IPS-18c (cell line): ENCODE data around the gene HS3ST2.
"Not testable (repeated sequence)": the region's sequence is repeated elsewhere in the genome, so short reads cannot be mapped to it uniquely, and the experiment has no call there.

Source experiments
- H3K4me3 ChIP-seq: 2 replicates; pipeline ENCODE4 v1.7.0; 2013; ENCODE audit warnings: low read depth, mild to moderate bottlenecking, low read length, moderate library complexity; ENCODE audit not compliant: insufficient read depth
- H3K9me3 ChIP-seq: one replicate; pipeline ENCODE4 v1.6.1; 2013; ENCODE audit warnings: mild to moderate bottlenecking, low read length, moderate library complexity; ENCODE audit not compliant: control insufficient read depth, insufficient read depth

HS3ST2 gene

DNA sequence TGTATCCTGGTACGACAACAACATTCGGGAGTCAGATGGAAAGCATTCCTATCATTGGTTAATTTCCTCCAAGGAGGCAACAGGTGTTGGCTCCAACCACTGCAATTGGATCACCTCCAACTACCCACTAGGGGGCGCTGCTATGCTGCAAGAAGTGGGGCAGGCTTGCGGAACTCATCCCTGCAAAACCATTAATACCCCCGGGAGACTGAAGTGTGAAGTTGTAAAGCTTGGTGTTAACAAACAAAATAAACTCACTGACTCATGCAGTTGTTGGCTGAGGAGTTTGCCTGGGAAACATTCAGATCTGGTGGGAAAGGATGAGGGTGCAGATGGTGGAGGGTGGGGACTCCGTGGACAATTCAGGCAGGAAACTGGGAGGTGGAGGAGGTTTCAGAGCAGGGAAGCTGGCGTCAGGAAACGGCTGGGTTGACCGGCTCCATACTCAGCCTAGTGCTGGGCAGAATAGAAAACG is 84.9 kb downstream of the HS3ST2 start:
- Histone ChIP-seq H3K4me3 (no peak overlapping the region), H3K9me3 (no peaks in the 10 kb centered on the region)

DNA sequence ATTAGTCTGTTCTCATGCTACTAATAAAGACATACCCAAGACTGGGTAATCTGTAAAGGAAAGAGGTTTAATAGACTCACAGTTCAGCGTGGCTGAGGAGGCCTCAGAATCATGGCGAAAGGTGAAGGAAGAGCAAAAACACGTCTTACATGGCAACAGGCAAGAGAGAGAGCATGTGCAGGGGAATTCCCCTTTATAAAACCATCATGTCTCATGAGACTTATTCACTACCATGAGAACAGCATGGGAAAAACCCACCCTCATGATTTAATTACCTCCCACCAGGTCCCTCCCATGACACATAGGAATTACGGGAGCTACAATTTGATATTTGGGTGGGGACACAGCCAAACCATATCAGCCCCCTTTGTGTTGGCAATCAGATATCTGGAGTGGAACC is 85.6 kb downstream of the HS3ST2 start:
- not testable (repeated sequence) for H3K4me3 ChIP-seq, H3K9me3 ChIP-seq

GRCh38 chr16:22900863-22901262 is 86.9 kb downstream of the HS3ST2 start:
- Histone ChIP-seq H3K4me3 (no peak overlapping the region), H3K9me3 (no peaks in the 10 kb centered on the region)

- Histone ChIP-seq H3K9me3 (no peaks in the 10 kb centered on the region), H3K4me3 (no peak overlapping the region)
Measured at GRCh38 chr16:22901563-22901962, 87.6 kb downstream of the HS3ST2 start.

DNA sequence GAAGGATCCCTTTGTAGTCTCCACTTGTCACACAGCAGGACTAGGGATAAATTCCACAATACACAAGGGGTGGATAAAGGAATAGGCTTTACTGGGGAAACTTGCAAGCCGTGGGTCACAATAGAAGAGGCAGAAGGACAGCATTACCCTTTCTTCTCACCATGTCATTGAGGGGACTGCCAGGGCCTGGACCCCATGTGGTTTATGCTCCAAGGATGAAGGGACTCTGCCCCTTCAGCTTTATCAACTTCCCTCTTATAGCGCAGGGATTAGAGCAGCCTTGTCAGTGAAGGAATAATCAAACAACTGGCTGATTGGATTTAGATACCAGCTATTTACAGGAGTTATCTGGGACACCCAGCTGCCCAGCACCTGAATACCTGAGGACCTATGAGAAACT is 89.8 kb downstream of the HS3ST2 start:
- Histone ChIP-seq H3K4me3 (no peak overlapping the region), H3K9me3 (no peaks in the 10 kb centered on the region)

GRCh38 chr16:22912654-22913053 is 98.7 kb downstream of the HS3ST2 start:
- Histone ChIP-seq H3K9me3 (no peaks in the 10 kb centered on the region), H3K4me3 (no peak overlapping the region)

DNA sequence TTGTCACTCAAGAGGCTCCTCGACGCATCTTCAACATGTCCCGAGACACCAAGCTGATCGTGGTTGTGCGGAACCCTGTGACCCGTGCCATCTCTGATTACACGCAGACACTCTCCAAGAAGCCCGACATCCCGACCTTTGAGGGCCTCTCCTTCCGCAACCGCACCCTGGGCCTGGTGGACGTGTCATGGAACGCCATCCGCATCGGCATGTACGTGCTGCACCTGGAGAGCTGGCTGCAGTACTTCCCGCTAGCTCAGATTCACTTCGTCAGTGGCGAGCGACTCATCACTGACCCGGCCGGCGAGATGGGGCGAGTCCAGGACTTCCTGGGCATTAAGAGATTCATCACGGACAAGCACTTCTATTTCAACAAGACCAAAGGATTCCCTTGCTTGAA is 101.0 kb downstream of the HS3ST2 start:
- H3K9me3 ChIP-seq, result no peaks in the 10 kb centered on the region
- no peak overlapping the region for H3K4me3 ChIP-seq

- H3K4me3 ChIP-seq, result no peak overlapping the region
- H3K9me3 ChIP-seq, result peaks cover 2% of the 10 kb centered on the region
Measured at GRCh38 chr16:22923491-22923890, 109.5 kb downstream of the HS3ST2 start.

DNA sequence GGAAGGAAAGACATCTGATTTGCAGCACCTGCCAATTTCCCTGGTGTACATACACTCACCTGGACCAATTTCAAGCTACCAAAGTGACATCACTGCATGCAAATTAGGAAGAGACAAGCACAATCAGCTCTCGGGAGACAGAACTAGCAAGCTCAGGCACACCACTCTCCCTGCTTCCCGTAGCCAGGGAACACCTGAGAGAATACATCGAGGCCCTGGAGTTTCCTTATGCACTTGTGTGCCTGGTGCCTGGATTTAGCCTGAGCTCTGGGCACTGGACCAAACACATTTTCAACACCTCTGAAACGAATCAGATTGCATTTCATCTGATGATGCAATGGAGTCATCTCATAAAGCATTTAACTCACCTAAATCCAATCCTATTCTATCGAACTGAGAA is 110.5 kb downstream of the HS3ST2 start:
- H3K9me3 ChIP-seq, result peaks cover 2% of the 10 kb centered on the region
- H3K4me3 ChIP-seq, result no peak overlapping the region

DNA sequence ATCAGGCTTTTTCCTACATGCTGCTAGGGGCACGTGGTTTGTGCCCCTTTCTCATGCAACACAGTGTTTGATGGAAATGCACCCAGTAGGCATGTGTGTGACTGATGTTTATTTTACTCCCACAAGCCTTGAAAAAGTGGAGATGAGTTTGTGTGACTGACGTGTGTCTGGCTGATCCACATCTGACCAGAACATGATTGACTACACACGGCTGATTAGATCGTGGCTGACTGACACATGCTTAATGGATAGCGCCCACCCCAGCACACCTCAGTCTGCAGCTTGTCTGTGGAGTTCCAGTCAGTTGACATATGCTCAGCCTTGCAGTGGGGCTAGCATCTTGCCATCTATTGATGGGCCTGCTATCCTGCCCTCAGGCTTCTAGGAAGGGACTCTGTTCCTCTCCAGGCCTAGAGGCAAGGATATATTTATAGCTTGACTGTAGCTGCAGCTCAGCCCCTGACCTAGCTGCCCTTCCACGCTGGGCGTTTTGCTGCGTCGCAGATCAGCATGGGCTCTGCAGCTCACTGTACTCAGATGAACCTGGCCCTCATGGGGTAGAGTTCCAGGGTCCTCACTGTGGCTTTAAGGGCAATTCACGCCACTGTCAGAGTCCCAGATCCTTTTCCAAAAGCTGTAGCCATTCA is 112.3 kb downstream of the HS3ST2 start:
- H3K9me3 ChIP-seq, result peaks cover 2% of the 10 kb centered on the region
- no peak overlapping the region for H3K4me3 ChIP-seq

DNA sequence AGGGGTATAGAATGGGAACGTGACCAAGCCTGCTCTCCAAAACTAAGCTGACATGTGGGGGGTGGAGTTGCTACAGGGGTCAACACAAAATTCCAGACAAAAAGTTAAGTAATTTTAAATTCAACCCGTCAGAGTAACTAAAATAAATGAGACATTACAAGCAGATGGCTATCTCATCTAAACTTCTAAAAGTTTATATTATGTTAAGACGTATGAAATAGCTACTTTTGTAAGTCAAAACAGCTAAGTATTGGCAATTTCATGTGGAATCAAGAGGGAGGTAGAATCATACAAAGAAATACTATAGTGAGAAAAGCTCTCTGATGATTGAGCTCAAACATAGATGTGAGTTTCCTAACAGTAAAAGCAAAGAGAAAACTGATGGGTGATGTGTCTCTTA is 113.3 kb downstream of the HS3ST2 start:
- H3K9me3 ChIP-seq, result peaks cover 2% of the 10 kb centered on the region
- H3K4me3 ChIP-seq, result no peak overlapping the region

DNA sequence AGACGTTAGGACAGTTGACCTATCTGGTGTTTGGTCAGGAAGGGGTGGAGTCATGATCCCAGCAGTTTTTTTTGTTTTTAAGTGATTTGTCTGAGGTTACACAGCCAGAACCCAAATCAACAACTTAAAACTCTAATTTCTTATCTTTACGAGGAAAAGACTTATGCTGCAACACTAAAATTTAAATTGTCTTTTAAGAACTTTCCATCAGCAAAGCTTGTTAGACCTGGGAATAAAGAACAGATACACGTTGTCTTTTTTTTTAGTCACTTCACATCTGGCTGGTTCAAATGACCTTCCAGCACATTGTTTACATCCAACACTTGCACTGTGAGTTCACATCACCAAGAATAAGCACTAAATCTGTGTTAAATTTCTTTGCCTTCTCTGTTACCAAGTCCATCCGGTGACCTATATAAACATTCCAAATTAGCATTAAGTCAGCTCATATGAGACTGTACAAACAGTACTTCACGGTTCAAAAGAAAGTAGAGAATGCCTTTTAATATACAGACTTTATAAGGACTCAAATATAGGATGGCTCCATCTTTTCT is 115.0 kb downstream of the HS3ST2 start:
- H3K4me3 ChIP-seq, result no peak overlapping the region

DNA sequence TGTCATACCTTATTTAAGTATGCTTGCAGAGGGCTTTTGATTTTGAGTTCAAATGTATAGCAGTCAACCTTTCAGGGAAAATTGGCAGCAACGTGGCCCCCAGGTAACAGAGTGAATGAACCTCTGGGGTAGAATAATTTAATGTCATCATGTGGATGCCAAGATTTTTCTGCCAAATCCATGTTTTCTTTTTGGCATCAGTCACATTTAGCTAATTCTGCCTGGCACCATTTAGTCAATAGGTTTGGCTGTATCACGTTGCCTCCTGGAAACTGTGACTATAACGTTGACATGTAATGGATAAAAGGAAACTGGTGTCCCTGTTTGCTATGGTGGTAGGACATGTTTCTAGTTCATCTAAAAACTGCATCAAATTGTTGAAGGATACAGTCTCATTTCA is 115.5 kb downstream of the HS3ST2 start:
- H3K4me3 ChIP-seq, result no peak overlapping the region

More for the DNA sequence above, 115.0 kb downstream of the HS3ST2 start:
- H3K9me3 ChIP-seq, result peaks cover 2% of the 10 kb centered on the region

GRCh38 chr16:22932032-22932771 is 118.2 kb downstream of the HS3ST2 start:
- H3K4me3 ChIP-seq, result no peak overlapping the region

More for the DNA sequence above, 115.5 kb downstream of the HS3ST2 start:
- H3K9me3 ChIP-seq, result peaks cover 2% of the 10 kb centered on the region

GRCh38 chr16:22933173-22933572 is 119.2 kb downstream of the HS3ST2 start:
- no peaks in the 10 kb centered on the region for H3K9me3 ChIP-seq
- H3K4me3 ChIP-seq, result no peak overlapping the region

More at GRCh38 chr16:22932032-22932771, 118.2 kb downstream of the HS3ST2 start:
- H3K9me3 ChIP-seq, result no peaks in the 10 kb centered on the region

DNA sequence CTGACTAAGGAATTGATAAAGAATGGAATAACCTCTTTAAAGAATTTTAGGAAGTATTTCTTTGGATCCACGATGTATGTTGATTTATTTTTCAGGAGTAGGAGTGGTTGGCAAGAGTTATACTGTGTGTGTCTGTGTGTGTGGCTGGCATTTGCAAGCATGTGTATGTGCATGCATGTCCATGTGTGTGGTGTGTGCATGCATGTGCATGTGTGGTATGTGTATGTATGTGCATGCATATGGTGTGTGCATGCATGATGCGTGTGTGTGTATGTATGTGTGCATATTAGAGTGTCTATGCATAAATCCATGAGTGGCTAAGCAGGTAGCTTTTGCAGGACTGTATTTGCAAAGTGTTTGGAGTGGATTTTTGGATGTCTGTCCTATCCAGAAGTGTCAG is 120.8 kb downstream of the HS3ST2 start:
- H3K9me3 ChIP-seq, result no peaks in the 10 kb centered on the region
- H3K4me3 ChIP-seq, result no peak overlapping the region

DNA sequence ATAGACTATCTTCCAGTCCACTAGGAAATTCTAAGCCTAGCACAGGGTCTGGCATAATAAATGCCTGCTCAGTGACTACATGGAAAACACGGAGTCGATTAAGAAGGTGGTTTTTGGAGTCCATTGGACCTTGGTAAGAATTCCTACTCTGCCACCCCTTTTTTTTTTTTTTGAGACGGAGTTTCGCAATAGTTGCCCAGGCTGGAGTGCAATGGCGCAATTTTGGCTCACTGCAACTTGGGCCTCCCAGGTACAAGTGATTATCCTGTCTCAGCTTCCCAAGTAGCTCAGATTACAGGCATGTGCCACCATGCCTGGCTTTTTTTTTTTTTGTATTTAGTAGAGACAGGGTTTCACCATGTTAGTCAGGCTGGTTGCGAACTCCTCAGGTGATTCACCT is 123.2 kb downstream of the HS3ST2 start:
- Histone ChIP-seq H3K9me3 (no peaks in the 10 kb centered on the region), H3K4me3 (no peak overlapping the region)

DNA sequence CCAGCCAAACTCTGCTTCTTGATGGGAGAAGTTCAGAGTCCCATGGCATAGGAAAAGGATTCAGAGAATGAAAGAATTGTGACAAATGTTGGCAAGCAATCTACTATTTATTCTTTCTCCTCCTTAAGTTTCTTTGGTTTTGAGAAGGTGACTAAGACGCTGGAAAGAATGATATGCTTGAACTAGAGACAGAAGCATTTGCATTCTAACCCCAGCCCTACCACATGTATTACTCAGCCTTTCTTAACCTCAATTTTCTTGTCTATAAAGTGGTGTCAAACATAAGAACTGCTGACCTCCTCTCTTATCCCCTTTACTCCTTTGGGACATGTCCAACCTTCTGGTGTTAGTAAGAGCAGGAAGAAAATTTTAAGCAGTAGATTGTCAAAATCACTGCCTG is 124.7 kb downstream of the HS3ST2 start:
- no peak overlapping the region for H3K4me3 ChIP-seq
- no peaks in the 10 kb centered on the region for H3K9me3 ChIP-seq
